CD8-positive, alpha-beta memory T cell (primary cell): ENCODE data around the gene NFIX. TPM values are rescaled to one million over a fixed set of nuclear protein-coding genes. Genes with fewer than 3 reads are reported as not detected.

Experiments used
- CTCF ChIA-PET: fragments of 350-600 bp; sonication (Branson Sonifier 250); formaldehyde crosslinking; loops from one replicate; lab custom pipeline; 2021; ENCODE audit warnings: antibody characterized with exemption; lab: Charles Lee
- POLR2A ChIA-PET: fragments of 350-600 bp; sonication (Branson Sonifier 250); formaldehyde crosslinking; loops from one replicate; lab custom pipeline; 2021; ENCODE audit warnings: antibody characterized with exemption; lab: Charles Lee
- DNase-seq, 5 donors: peaks; one replicate each; pipeline versions ENCODE4 v3.0.0 to v3.0.0-alpha.2; 2020 to 2022; ENCODE audit warnings: mixed read lengths in 1 of 5
- H3K27ac ChIP-seq: one replicate; pipeline ENCODE4 v1.7.0; 2013; ENCODE audit warnings: low read depth, mild to moderate bottlenecking, low read length, moderate library complexity
- H3K27me3 ChIP-seq: 2 replicates; pipeline ENCODE4 v1.7.0; 2013; ENCODE audit warnings: low read length, mild to moderate bottlenecking; ENCODE audit not compliant: insufficient read depth, poor library complexity, severe bottlenecking
- H3K36me3 ChIP-seq: 2 replicates; pipeline ENCODE4 v1.7.0; 2013; ENCODE audit warnings: mild to moderate bottlenecking, low read length, moderate library complexity; ENCODE audit not compliant: insufficient read depth
- H3K4me1 ChIP-seq: 2 replicates; pipeline ENCODE4 v1.7.0; 2013; ENCODE audit warnings: mild to moderate bottlenecking, low read length, moderate library complexity; ENCODE audit not compliant: insufficient read depth
- H3K4me3 ChIP-seq: 2 replicates; pipeline ENCODE4 v1.7.0; 2013; ENCODE audit warnings: mild to moderate bottlenecking, low read length
- H3K9me3 ChIP-seq: 2 replicates; pipeline ENCODE4 v1.7.0; 2013; ENCODE audit warnings: mild to moderate bottlenecking, low read length
- H3K27ac Mint-ChIP-seq, 8 donors: one replicate each; pipeline ENCODE4 v1.8.0; 2020 to 2021; ENCODE audit warnings: mixed read lengths in 8 of 8, mild to moderate bottlenecking in 6 of 8, inconsistent platforms in 3 of 8, moderate library complexity in 3 of 8
- H3K27me3 Mint-ChIP-seq, 2 donors: one replicate each; pipeline ENCODE4 v1.8.0; 2020 to 2021; ENCODE audit warnings: mixed read lengths in 2 of 2, mild to moderate bottlenecking in 1 of 2, moderate library complexity in 1 of 2
- H3K36me3 Mint-ChIP-seq, 3 donors: one replicate each; pipeline ENCODE4 v1.8.0; 2020 to 2021; ENCODE audit warnings: mixed read lengths in 3 of 3, inconsistent platforms in 1 of 3, mild to moderate bottlenecking in 1 of 3
- H3K4me1 Mint-ChIP-seq, 3 donors: one replicate each; pipeline ENCODE4 v1.8.0; 2020 to 2021; ENCODE audit warnings: mixed read lengths in 3 of 3, inconsistent platforms in 1 of 3, mild to moderate bottlenecking in 1 of 3
- H3K4me3 Mint-ChIP-seq, 7 donors: one replicate each; pipeline ENCODE4 v1.8.0; 2020 to 2021; ENCODE audit warnings: mixed read lengths in 7 of 7, mild to moderate bottlenecking in 6 of 7, moderate library complexity in 4 of 7, inconsistent platforms in 2 of 7
- H3K9me3 Mint-ChIP-seq, 5 donors: one replicate each; pipeline ENCODE4 v1.8.0; 2020 to 2022; ENCODE audit warnings: mixed read lengths in 5 of 5, mild to moderate bottlenecking in 3 of 5, moderate library complexity in 2 of 5, inconsistent platforms in 1 of 5
- polyA plus RNA-seq: library from polyadenylated mRNA; unstranded; fragments of 300-500 nt; fragmentation: Illumina TruSeq; gene quantifications from one replicate; pipeline ENCODE4 v1.2.3, GENCODE V29; 2021
- total RNA-seq, 2 experiments: library from RNA; stranded (reverse); gene quantifications; one replicate each; pipeline ENCODE4 v1.2.3, GENCODE V29; 2021

The NFIX gene
- total and polyA plus RNA-seq, 3 experiments from 2014 or later, result 0.94 to 2.8 (median 2.3) TPM

DNA sequence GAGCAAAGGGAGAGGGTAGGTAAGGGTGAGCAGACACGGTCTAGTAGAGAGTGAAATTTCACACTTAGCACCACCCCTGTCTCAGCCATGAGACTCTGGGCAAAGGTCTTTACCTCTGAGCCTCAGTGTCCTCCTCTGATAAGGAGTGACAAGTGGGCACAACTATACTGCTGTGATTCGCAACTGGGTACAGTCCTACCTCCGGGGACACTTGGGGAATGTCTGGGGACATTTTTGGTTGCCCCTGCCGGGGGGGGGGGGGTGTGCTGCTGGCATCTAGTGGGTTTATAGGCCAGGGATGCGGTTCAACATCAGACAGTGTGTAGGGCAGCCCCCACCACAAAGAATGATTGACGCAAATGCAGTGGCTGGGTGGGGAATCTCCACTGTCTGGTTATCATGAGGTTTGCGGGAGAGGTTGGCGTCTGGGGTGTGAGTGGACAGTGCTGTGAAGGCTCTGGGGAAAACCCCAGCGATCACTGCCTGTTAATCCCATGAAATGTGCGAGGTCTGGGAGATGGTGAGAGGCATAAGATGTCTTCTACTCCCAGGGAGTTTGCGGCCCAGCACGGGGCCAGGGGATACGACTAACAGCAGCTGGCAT, 127.1 kb downstream of the NFIX start:
- ChIA-PET POLR2A (no interaction called here), CTCF (interaction anchor here (0.6 kb wide), 1 partner anchor 1951 kb away, joined by 3 read pairs; no protein-coding TSS in a partner anchor)
- Histone ChIP-seq H3K9me3 (no peaks in the 10 kb centered on the region), H3K27me3 (no peaks in the 10 kb centered on the region), H3K27ac (no peak overlapping the region), H3K36me3 (no peaks in the 10 kb centered on the region), H3K4me3 (no peak overlapping the region), H3K4me1 (peaks cover 26% of the 10 kb centered on the region)
- Mint-ChIP-seq H3K36me3 (peaks cover 0 to 16% (median 0%) of the 10 kb centered on the region in 3 donors), H3K9me3 (no peaks in the 10 kb centered on the region), H3K4me1 (peaks cover 43 to 57% (median 48%) of the 10 kb centered on the region in 3 donors), H3K27ac (peak overlapping the region; percentile 75 to 93 (median 87)), H3K27me3 (peaks cover 0 to 2% of the 10 kb centered on the region in 2 donors), H3K4me3 (peak overlapping the region in 6 of 7 donors; percentile 28 to 81 (median 44))
- DNase-seq, result peak in 1 of 5 donors; percentile 22

DNA sequence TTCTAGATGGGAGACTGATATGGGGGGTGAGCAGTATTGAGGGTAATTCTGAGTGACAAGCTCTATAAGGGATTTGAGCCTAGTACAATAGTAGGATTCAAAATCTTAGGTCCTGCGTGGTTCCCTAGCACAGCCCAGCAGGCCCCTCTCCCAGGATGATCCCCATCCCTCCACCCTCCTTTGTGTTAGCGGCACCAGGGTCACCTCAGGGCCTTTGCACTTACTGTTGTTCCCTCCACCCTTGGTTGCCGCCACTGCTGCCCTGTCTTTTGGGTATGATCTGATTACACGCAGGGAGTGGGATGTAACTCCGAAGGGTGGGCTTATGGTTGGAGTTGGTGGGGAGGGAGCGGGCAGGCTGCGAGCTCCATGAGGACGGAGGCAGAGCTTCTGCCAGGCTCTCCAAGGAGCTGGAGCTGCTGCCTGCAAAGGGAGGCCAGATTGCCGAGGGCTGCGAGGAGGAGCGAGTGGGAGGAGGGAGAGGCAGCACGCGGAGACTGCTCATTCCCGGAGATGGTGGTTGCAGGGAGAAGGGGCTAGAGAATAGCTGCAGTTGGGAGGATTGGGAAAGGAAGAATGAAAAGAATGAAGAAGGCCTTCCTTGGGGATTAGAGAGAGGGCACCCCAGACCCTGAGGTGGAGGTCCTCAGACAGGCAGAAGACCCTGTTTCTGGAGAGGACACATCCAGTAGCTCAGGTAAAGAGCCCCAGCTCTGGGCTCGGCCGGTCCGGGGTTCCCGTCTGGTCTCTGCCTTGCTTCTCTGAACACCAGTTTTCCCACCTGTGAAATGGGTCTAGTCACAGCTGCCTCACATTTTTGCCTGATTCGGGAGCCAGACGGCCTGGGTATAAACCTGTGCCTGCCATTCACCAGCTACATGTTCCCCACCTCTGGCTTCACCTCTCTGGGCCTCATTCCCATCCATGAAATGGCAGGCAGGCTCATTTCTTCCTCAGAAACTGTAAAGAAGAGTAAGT, 128.0 kb downstream of the NFIX start:
- Mint-ChIP-seq H3K27ac (peak overlapping the region in 6 of 8 donors; percentile 13 to 93 (median 84)), H3K27me3 (peaks cover 0 to 2% of the 10 kb centered on the region in 2 donors), H3K4me1 (peaks cover 45 to 59% (median 49%) of the 10 kb centered on the region in 3 donors), H3K9me3 (no peaks in the 10 kb centered on the region), H3K4me3 (no peak overlapping the region), H3K36me3 (peaks cover 0 to 14% (median 0%) of the 10 kb centered on the region in 3 donors)
- peaks cover 21% of the 10 kb centered on the region for H3K4me1 ChIP-seq
- no peak overlapping the region for H3K4me3 ChIP-seq
- no peaks in the 10 kb centered on the region for H3K9me3 ChIP-seq
- no peak for DNase-seq
- ChIA-PET POLR2A (no interaction called here), CTCF (interaction anchor here (1.3 kb wide), 1 partner anchor 9 kb away, joined by 3 read pairs; no protein-coding TSS in a partner anchor)
- no peak overlapping the region for H3K27ac ChIP-seq
- H3K27me3 ChIP-seq, result no peaks in the 10 kb centered on the region
- no peaks in the 10 kb centered on the region for H3K36me3 ChIP-seq

DNA sequence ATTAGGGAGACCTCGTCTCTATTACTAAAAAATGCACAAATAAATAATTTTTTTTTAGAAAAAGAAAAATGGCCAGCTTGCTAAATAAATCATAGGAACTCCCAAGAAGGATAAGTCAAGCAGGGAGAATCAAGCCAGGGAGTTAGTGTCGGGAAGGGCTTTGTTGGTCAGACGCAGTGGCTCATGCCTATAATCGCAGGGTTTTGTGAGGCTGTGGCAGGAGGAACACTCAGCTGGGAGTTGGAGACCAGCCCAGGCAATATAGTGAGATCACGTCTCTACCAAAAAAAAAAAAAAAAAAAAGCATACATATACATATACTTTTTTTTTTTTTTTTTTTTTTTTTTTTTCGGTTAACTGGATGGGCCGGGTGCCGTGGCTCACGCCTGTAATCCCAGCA, 131.8 kb downstream of the NFIX start:
- no peaks in the 10 kb centered on the region for H3K36me3 ChIP-seq
- ChIA-PET POLR2A (no interaction called here), CTCF (interaction anchor here (0.9 to 2.0 kb wide), 3 partner anchors 8 to 68 kb away, joined by 3 to 5 read pairs (median 4); no protein-coding TSS in a partner anchor)
- H3K4me1 ChIP-seq, result peaks cover under 1% of the 10 kb centered on the region
- no peak overlapping the region for H3K27ac ChIP-seq
- no peaks in the 10 kb centered on the region for H3K27me3 ChIP-seq
- no peak for DNase-seq
- peaks cover 27 to 47% (median 29%) of the 10 kb centered on the region in 3 donors for H3K4me1 Mint-ChIP-seq
- H3K4me3 ChIP-seq, result no peak overlapping the region
- peaks cover 0 to 2% of the 10 kb centered on the region in 2 donors for H3K27me3 Mint-ChIP-seq
- H3K36me3 Mint-ChIP-seq, result peaks cover 0 to 13% (median 0%) of the 10 kb centered on the region in 3 donors
- H3K27ac Mint-ChIP-seq, result no peak overlapping the region
- H3K9me3 Mint-ChIP-seq, result no peaks in the 10 kb centered on the region
- H3K9me3 ChIP-seq, result no peaks in the 10 kb centered on the region
- H3K4me3 Mint-ChIP-seq, result peak overlapping the region in 1 of 7 donors; percentile 54

DNA sequence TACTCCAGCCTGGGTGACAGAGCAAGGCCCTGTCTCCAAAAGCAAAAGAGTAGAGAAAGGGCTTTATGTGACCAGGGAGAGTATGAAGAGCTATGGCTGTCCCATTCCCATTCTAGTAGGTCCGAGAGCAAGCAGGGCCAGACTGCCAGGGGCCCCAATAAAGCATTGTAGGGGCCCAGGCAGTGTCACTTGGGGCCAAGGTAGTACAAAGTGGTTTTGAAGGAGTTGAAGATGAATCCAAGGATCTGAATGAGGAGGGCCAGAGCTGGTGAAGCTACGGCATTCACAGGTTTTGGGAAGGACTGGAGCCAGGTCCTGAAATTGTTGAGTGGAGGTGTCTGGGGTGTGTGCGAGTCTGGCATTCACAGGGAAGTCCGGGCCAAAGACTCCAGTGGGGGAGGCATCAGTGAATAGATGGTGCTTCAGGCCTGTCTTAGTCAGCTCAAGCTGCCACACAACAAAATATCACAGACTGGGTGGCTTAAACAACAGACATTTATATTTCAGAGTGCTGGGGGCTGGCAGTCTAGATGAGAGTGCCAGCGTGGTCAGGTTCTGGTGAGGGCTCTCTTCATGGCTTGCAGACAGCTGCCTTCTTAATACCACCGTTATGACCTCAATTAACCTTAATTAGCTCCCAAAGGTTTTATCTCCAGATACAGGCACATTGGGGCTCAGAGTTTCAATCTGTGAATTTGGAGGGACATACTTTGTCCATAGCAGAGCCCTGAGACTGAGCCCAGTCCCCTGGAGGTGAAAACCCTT, 132.7 kb downstream of the NFIX start:
- no peak for DNase-seq
- Mint-ChIP-seq H3K27me3 (peaks cover 0 to 2% of the 10 kb centered on the region in 2 donors), H3K4me1 (peaks cover 28 to 47% (median 29%) of the 10 kb centered on the region in 3 donors), H3K9me3 (no peaks in the 10 kb centered on the region), H3K36me3 (peaks cover 0 to 16% (median 0%) of the 10 kb centered on the region in 3 donors), H3K27ac (peak overlapping the region in 1 of 8 donors; percentile 79), H3K4me3 (no peak overlapping the region)
- ChIA-PET CTCF (interaction anchor here (0.9 to 2.3 kb wide), 6 partner anchors 8 to 163 kb away, joined by 3 to 7 read pairs (median 4); no protein-coding TSS in a partner anchor), POLR2A (interaction anchor here (0.6 to 0.7 kb wide), 2 partner anchors 25 to 182 kb away, joined by 3 read pairs; no protein-coding TSS in a partner anchor)
- no peaks in the 10 kb centered on the region for H3K9me3 ChIP-seq
- H3K27me3 ChIP-seq, result no peaks in the 10 kb centered on the region
- no peaks in the 10 kb centered on the region for H3K36me3 ChIP-seq
- H3K4me3 ChIP-seq, result no peak overlapping the region
- peaks cover 10% of the 10 kb centered on the region for H3K4me1 ChIP-seq
- H3K27ac ChIP-seq, result no peak overlapping the region

DNA sequence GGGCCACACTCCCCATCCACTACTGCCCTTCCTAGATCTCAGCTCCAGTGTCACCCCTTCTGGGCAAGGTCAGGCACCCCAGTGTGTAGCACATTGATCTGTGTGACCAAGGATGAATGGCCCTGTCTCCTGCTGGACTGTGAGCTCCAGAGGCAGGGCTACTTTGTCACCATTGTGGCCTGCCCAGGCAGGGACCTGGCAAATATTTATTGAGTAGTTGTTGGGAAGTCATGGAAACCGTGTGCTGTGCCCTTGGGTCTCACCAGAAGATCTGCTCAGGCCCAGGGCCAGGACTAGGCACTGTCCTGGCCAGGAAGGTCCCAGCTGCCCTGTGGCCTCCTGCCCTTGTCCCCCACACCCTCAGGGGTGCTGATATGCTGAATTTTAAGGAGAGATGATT, 133.3 kb downstream of the NFIX start:
- Mint-ChIP-seq H3K4me3 (no peak overlapping the region), H3K36me3 (peaks cover 0 to 18% (median 0%) of the 10 kb centered on the region in 3 donors), H3K4me1 (peaks cover 30 to 49% (median 30%) of the 10 kb centered on the region in 3 donors), H3K9me3 (no peaks in the 10 kb centered on the region), H3K27ac (peak overlapping the region in 2 of 8 donors; percentile 28 to 57), H3K27me3 (peaks cover 0 to 2% of the 10 kb centered on the region in 2 donors)
- Histone ChIP-seq H3K4me3 (no peak overlapping the region), H3K36me3 (no peaks in the 10 kb centered on the region), H3K9me3 (no peaks in the 10 kb centered on the region), H3K27me3 (no peaks in the 10 kb centered on the region), H3K27ac (no peak overlapping the region), H3K4me1 (peaks cover 16% of the 10 kb centered on the region)
- no peak for DNase-seq
- ChIA-PET POLR2A (interaction anchor here (0.6 kb wide), 1 partner anchor 182 kb away, joined by 3 read pairs; no protein-coding TSS in a partner anchor), CTCF (interaction anchor here (1.2 to 2.3 kb wide), 5 partner anchors 9 to 163 kb away, joined by 3 to 7 read pairs (median 4); no protein-coding TSS in a partner anchor)

DNA sequence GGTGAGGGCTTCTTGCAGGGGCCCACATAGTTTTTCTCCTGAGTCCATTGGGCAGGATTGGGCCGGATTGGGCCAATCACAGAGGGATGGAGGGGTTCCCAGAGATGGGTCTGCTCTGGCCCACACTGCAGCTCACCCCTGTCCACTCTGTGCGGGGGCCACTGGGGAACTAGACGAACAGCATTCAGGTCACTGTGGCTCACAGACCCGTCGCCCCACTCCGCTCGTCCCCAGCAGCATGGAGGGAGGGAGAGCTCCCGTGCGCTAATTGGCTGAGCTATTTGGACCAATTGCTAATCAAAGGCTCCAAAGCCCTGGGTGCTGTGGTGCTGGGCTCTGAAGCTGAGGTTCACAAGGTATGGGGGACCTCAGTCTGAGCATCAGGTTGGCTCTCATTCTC, 134.1 kb downstream of the NFIX start:
- CTCF ChIA-PET, result interaction anchor here (2.3 kb wide), 1 partner anchor 25 kb away, joined by 7 read pairs; no protein-coding TSS in a partner anchor
- Mint-ChIP-seq H3K36me3 (peaks cover 0 to 18% (median 0%) of the 10 kb centered on the region in 3 donors), H3K4me3 (no peak overlapping the region), H3K4me1 (peaks cover 27 to 47% (median 31%) of the 10 kb centered on the region in 3 donors), H3K27ac (no peak overlapping the region), H3K9me3 (no peaks in the 10 kb centered on the region), H3K27me3 (peaks cover 0 to 2% of the 10 kb centered on the region in 2 donors)
- DNase-seq, result no peak
- Histone ChIP-seq H3K36me3 (no peaks in the 10 kb centered on the region), H3K4me3 (no peak overlapping the region), H3K9me3 (no peaks in the 10 kb centered on the region), H3K27me3 (no peaks in the 10 kb centered on the region), H3K4me1 (peaks cover 17% of the 10 kb centered on the region), H3K27ac (no peak overlapping the region)
- POLR2A ChIA-PET, result no interaction called here

DNA sequence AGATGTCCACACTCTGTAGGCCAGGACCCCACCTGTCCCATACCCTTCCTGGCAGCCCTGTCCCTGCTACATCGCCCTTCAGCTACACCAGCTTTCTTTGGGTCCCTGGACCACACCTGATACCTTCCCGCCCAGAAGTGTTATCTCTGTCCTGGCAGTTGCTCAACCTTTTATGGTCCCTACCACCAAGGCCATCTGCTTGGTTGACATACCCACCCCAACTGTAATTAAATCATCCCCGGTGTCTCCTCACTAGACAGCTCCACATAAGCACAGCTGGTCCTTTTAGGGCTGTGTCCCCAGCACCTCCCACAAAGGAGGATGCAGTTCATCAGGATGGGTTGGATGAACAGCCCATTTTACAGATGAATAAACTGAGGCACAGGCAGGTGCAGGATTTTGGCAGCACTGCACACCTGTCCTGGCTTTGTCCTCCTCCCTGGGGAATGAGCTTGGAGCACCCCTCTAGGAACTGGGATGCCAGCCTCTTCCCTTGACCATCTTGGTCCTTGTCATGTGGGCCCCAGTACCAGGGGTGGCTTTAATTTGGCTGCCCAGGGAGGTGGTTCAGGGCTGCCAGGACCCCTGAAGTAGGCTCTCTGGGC, 135.7 kb downstream of the NFIX start:
- H3K27me3 Mint-ChIP-seq, result peaks cover 0 to 2% of the 10 kb centered on the region in 2 donors
- no peak overlapping the region for H3K27ac ChIP-seq
- no peak overlapping the region for H3K4me3 Mint-ChIP-seq
- H3K4me1 Mint-ChIP-seq, result peaks cover 27 to 52% (median 31%) of the 10 kb centered on the region in 3 donors
- H3K4me3 ChIP-seq, result no peak overlapping the region
- H3K36me3 ChIP-seq, result peaks cover under 1% of the 10 kb centered on the region
- H3K9me3 ChIP-seq, result no peaks in the 10 kb centered on the region
- peaks cover 17% of the 10 kb centered on the region for H3K4me1 ChIP-seq
- peaks cover 0 to 25% (median 0%) of the 10 kb centered on the region in 3 donors for H3K36me3 Mint-ChIP-seq
- DNase-seq, result no peak
- CTCF ChIA-PET, result no interaction called here
- no peaks in the 10 kb centered on the region for H3K27me3 ChIP-seq
- no peaks in the 10 kb centered on the region for H3K9me3 Mint-ChIP-seq
- POLR2A ChIA-PET, result no interaction called here
- peak overlapping the region in 5 of 8 donors; percentile 29 to 87 (median 56) for H3K27ac Mint-ChIP-seq
